Keratinocyte (primary cell): ENCODE measurements around the gene EHMT1. TPM values are rescaled to one million over a fixed set of nuclear protein-coding genes. Genes with fewer than 3 reads are reported as not detected.

Experiments
- DNase-seq: peaks from one replicate; pipeline ENCODE4 v3.0.0-alpha.2; 2011; ENCODE audit warnings: low read depth, missing footprints, low spot score
- FAIRE-seq: peaks from 2 replicates; lab custom pipeline; 2011; peaks lifted over from hg19 to GRCh38; lab: Jason Lieb, UNC
- H2AFZ ChIP-seq: 2 replicates; pipeline ENCODE4 v1.6.0; 2012; ENCODE audit warnings: low read length, control low read depth, inconsistent platforms; ENCODE audit not compliant: control insufficient read depth
- H3K27ac ChIP-seq: 2 replicates; pipeline ENCODE4 v1.5.1; 2011; ENCODE audit warnings: low read length; ENCODE audit not compliant: control insufficient read depth, insufficient read depth
- H3K27me3 ChIP-seq: 3 replicates; pipeline ENCODE4 v1.6.0; 2011; ENCODE audit warnings: low read length; ENCODE audit not compliant: control insufficient read depth, insufficient read depth; ENCODE audit errors: extremely low read depth
- H3K36me3 ChIP-seq, 2 experiments: 2 replicates in 1 of 2; 3 replicates in 1 of 2; pipeline ENCODE4 v1.5.1; 2011; ENCODE audit warnings: low read length in 2 of 2, mild to moderate bottlenecking in 1 of 2; ENCODE audit not compliant: control insufficient read depth in 2 of 2, insufficient read depth in 2 of 2; ENCODE audit errors: extremely low read depth in 1 of 2
- H3K4me1 ChIP-seq: 3 replicates; pipeline ENCODE4 v1.5.1; 2011; ENCODE audit warnings: low read length; ENCODE audit not compliant: control insufficient read depth, insufficient read depth; ENCODE audit errors: extremely low read depth
- H3K4me2 ChIP-seq: 3 replicates; pipeline ENCODE4 v1.6.0; 2011; ENCODE audit warnings: low read depth, low read length; ENCODE audit not compliant: control insufficient read depth, insufficient read depth; ENCODE audit errors: extremely low read depth
- H3K4me3 ChIP-seq, 3 experiments: fragments of 200-600 bp in 1 of 3; sonication (generic) in 1 of 3; 2 replicates in 2 of 3; 3 replicates in 1 of 3; pipeline ENCODE4 v1.5.1; 2011 to 2016; ENCODE audit warnings: low read length in 3 of 3, mild to moderate bottlenecking in 3 of 3, control low read depth in 2 of 3, inconsistent platforms in 1 of 3, low read depth in 1 of 3, mixed read lengths in 1 of 3, mixed run types in 1 of 3, moderate library complexity in 1 of 3; ENCODE audit not compliant: control insufficient read depth in 2 of 3, insufficient read depth in 2 of 3; ENCODE audit errors: extremely low read depth in 1 of 3
- H3K79me2 ChIP-seq: 2 replicates; pipeline ENCODE4 v1.6.0; 2012; ENCODE audit warnings: low read length; ENCODE audit not compliant: control insufficient read depth, insufficient read depth
- H3K9ac ChIP-seq: 3 replicates; pipeline ENCODE4 v1.6.0; 2011; ENCODE audit warnings: low read length; ENCODE audit not compliant: control insufficient read depth, insufficient read depth; ENCODE audit errors: extremely low read depth
- H3K9me1 ChIP-seq: 3 replicates; pipeline ENCODE4 v1.6.0; 2011; ENCODE audit warnings: low read length; ENCODE audit not compliant: control insufficient read depth, insufficient read depth; ENCODE audit errors: extremely low read depth
- H3K9me3 ChIP-seq: 2 replicates; pipeline ENCODE4 v1.5.1; 2012; ENCODE audit warnings: low read depth, low read length; ENCODE audit not compliant: control insufficient read depth
- H4K20me1 ChIP-seq: 3 replicates; pipeline ENCODE4 v1.6.0; 2011; ENCODE audit warnings: low read length; ENCODE audit not compliant: control insufficient read depth, insufficient read depth; ENCODE audit errors: extremely low read depth
- EZH2 ChIP-seq: IDR thresholded peaks from one replicate; pipeline ENCODE4 v1.6.1; 2012; ENCODE audit warnings: inconsistent platforms, mild to moderate bottlenecking, low read length, moderate library complexity
- dilution Hi-C: fragments of 300-500 bp; cut with MboI; formaldehyde crosslinking; loops from one replicate; pipeline ENCODE4 v1.7.0; 2020; ENCODE audit warnings: low sequenced_read_pairs; ENCODE audit not compliant: extremely low pct_ligation_motif_present
- polyA plus RNA-seq, 5 experiments: library from polyadenylated mRNA; depleted of rRNA in 3 of 5; stranded (reverse) in 3 of 5; stranded (forward) in 1 of 5; unstranded in 1 of 5; fragments of >200 nt; gene quantifications; 1 replicate in 1 of 5; 2 replicates in 3 of 5; 3 replicates in 1 of 5; pipeline versions ENCODE4 v1.2.1 to v1.2.3, GENCODE V29; 2011 to 2012; ENCODE audit warnings: missing spikeins in 2 of 5, low read depth in 1 of 5, low replicate concordance in 1 of 5
- TF ChIP-seq, protein P1 (sequence below), 3 experiments: IDR thresholded peaks in 1 of 3; conservative IDR thresholded peaks in 1 of 3; optimal IDR thresholded peaks in 1 of 3; 2 replicates in 2 of 3; 3 replicates in 1 of 3; pipeline versions ENCODE3 to v1.5.1; 2011; ENCODE audit warnings: low read length in 3 of 3, mild to moderate bottlenecking in 3 of 3, moderate library complexity in 2 of 3, control low read depth in 1 of 3, inconsistent platforms in 1 of 3; ENCODE audit not compliant: insufficient read depth in 2 of 3; ENCODE audit errors: extremely low read depth in 1 of 3

EHMT1 gene
- polyA plus RNA-seq, 1 donor (not counting 4 experiments of a cell fraction or from before 2014, with no cell fraction given): 25.9 TPM

DNA sequence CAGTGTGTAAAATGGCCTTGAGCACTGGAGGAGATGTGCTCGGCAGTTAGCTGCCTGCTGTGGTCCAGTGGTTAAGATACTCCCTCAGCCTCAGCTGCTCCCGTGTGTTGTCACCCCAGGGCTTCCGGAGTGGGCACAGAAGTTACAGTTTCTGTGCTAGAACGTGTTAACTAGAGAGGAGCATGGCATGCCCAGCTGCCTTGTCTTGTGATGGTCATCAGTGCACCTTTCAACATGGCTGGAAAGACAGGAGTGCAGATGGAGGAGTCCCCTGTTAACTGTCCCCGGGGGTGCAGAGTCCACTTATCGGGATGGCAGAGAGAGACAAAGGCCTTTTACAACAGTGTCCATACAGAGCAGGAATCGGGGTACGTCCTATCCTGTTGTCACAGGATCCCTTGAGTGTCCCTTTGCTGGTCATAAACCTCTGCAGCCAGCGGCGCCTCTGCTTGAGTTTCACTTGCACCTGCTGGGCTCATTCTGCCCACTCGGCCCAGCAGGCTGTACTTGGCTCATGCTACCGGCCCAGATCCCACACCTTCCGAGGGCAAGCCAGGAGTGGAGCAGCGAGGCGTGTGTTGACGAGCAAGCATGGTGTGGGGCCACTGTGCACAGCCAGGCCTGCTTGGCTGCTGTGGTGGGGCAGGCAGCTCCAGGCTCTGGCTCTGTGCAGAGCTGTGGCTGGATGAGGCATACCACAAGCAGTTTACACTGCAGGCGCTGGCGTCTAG lies 112.6 kb downstream of the EHMT1 start:
- Histone ChIP-seq H3K79me2 (peaks cover 8% of the 10 kb centered on the region), H3K9me1 (no peaks in the 10 kb centered on the region), H3K4me1 (no peaks in the 10 kb centered on the region), H3K27ac (no peak overlapping the region), H3K27me3 (no peaks in the 10 kb centered on the region), H2AFZ (no peak overlapping the region), H3K9me3 (no peaks in the 10 kb centered on the region), H3K4me3 (no peak overlapping the region), H3K4me2 (no peak overlapping the region), H3K9ac (no peak overlapping the region), H3K36me3 (peaks cover 10 to 15% of the 10 kb centered on the region in 2 experiments), H4K20me1 (no peaks in the 10 kb centered on the region)
- DNase-seq (no peak), FAIRE-seq (no peak)
- TF ChIP-seq, protein P1, sequence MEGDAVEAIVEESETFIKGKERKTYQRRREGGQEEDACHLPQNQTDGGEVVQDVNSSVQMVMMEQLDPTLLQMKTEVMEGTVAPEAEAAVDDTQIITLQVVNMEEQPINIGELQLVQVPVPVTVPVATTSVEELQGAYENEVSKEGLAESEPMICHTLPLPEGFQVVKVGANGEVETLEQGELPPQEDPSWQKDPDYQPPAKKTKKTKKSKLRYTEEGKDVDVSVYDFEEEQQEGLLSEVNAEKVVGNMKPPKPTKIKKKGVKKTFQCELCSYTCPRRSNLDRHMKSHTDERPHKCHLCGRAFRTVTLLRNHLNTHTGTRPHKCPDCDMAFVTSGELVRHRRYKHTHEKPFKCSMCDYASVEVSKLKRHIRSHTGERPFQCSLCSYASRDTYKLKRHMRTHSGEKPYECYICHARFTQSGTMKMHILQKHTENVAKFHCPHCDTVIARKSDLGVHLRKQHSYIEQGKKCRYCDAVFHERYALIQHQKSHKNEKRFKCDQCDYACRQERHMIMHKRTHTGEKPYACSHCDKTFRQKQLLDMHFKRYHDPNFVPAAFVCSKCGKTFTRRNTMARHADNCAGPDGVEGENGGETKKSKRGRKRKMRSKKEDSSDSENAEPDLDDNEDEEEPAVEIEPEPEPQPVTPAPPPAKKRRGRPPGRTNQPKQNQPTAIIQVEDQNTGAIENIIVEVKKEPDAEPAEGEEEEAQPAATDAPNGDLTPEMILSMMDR (optimal IDR thresholded peaks at IDR 0.05 in 1 of 3, IDR thresholded peaks at IDR 0.05 in 1 of 3, conservative IDR thresholded peaks at IDR 0.05 in 1 of 3; ENCODE audit: extremely low read depth in 1 of 3, insufficient read depth in 2 of 3, low read length in 3 of 3): no peak
- no peak for TF ChIP-seq EZH2
- dilution Hi-C loops: no loop called here

DNA sequence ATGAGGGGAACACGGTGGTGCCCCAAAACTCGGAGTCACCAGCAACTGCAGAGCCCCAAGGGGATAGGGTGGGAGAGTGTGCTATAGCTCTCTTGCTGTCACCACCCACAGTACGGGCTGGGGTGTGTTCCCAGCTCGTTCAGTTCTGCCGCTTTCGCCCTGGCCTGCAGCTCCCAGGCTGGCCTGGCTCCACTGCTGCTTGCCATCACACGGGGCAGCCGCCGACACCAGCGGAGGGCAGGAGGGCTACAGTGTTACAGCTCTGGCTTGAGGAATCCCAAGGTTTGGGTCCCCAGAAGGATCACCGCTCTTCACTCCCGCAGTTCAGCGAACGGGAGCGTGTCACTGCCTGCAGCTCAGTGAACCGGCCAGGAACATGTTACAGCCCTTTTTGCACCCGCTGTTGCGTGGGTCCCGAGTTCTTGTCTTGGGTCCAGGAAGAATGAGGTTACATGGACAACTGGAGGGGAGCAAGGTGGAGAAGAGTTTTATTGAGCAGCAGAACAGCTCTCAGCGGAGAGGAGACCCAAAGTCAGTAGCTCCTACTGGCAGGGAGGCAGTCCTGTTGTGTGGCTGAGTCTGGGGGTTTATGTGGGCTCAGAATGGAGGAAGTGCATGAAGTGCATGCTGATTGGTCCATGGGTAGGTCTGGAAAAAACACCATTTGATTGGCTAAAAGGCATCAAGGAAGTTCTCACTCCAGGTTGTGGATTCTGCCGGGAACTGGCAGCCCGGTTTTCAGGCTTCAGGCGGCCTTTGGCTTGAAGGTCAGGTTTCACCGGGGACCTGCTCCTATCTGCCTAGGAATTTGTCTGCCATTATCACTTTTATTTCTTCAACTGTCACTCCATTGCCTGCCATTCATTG lies 113.4 kb downstream of the EHMT1 start:
- H3K27ac ChIP-seq: no peak overlapping the region
- DNase-seq: no peak
- no peak for FAIRE-seq
- no peak overlapping the region for H3K9ac ChIP-seq
- H2AFZ ChIP-seq: no peak overlapping the region
- dilution Hi-C loops: no loop called here
- no peaks in the 10 kb centered on the region for H3K9me3 ChIP-seq
- peaks cover 4% of the 10 kb centered on the region for H3K79me2 ChIP-seq
- H4K20me1 ChIP-seq: no peaks in the 10 kb centered on the region
- H3K4me3 ChIP-seq: no peak overlapping the region
- TF ChIP-seq EZH2: no peak
- TF ChIP-seq, protein P1 (optimal IDR thresholded peaks at IDR 0.05 in 1 of 3, IDR thresholded peaks at IDR 0.05 in 1 of 3, conservative IDR thresholded peaks at IDR 0.05 in 1 of 3; ENCODE audit: extremely low read depth in 1 of 3, insufficient read depth in 2 of 3, low read length in 3 of 3): no peak
- no peaks in the 10 kb centered on the region for H3K27me3 ChIP-seq
- peaks cover 10 to 15% of the 10 kb centered on the region in 2 experiments for H3K36me3 ChIP-seq
- no peak overlapping the region for H3K4me2 ChIP-seq
- no peaks in the 10 kb centered on the region for H3K9me1 ChIP-seq
- H3K4me1 ChIP-seq: no peaks in the 10 kb centered on the region
